OCI-M2 (cell line): ENCODE measurements around the gene CAGE1.

ENCODE experiments used
- DNase-seq: peaks from one replicate; lab custom pipeline; 2025; ENCODE audit not compliant: unreplicated experiment; lab: John Stamatoyannopoulos, UW

The CAGE1 gene

GRCh38 chr6:7312616-7313504 lies 76.7 kb downstream of the CAGE1 start, which contains the start of gene SSR1:
TSS of gene SSR1 (minus strand) at chr6:7313199. CDS start at chr6:7313120, 79 bp downstream.
- peak; percentile 81 for DNase-seq

GRCh38 chr6:7311917-7312615 lies 77.5 kb downstream of the CAGE1 start:
- no peak for DNase-seq

GRCh38 chr6:7311176-7311575 lies 78.4 kb downstream of the CAGE1 start:
- no peak for DNase-seq

GRCh38 chr6:7309050-7309449 lies 80.5 kb downstream of the CAGE1 start:
- no peak for DNase-seq

GRCh38 chr6:7307533-7307932 lies 82.0 kb downstream of the CAGE1 start:
- DNase-seq, result no peak

- DNase-seq, result no peak
These were observed 84.7 kb downstream of the CAGE1 start for GRCh38 chr6:7304821-7305220.

GRCh38 chr6:7301702-7302101 lies 87.8 kb downstream of the CAGE1 start:
- no peak for DNase-seq

GRCh38 chr6:7300926-7301325 lies 88.6 kb downstream of the CAGE1 start:
- no peak for DNase-seq

GRCh38 chr6:7298113-7298512 lies 91.4 kb downstream of the CAGE1 start:
- no peak for DNase-seq

- DNase-seq, result no peak
These were observed 92.9 kb downstream of the CAGE1 start for GRCh38 chr6:7296602-7297001.

GRCh38 chr6:7295916-7296315 lies 93.6 kb downstream of the CAGE1 start:
- DNase-seq, result no peak

GRCh38 chr6:7292596-7293255 lies 96.8 kb downstream of the CAGE1 start:
- DNase-seq, result no peak

- DNase-seq, result no peak
These were observed 99.5 kb downstream of the CAGE1 start for GRCh38 chr6:7290079-7290478.

GRCh38 chr6:7285416-7285815 lies 104.1 kb downstream of the CAGE1 start:
- no peak for DNase-seq

GRCh38 chr6:7283676-7284075 lies 105.9 kb downstream of the CAGE1 start:
- DNase-seq, result no peak

GRCh38 chr6:7282097-7282906 lies 107.2 kb downstream of the CAGE1 start:
- DNase-seq, result no peak
